Measurements from ENCODE around the gene TMEM217. TPM values are rescaled to one million over a fixed set of nuclear protein-coding genes. Genes with fewer than 3 reads are reported as not detected.

The TMEM217 gene
- polyA plus RNA-seq, 3 donors = 0.09 to 0.29 TPM; not detected in 1

DNA sequence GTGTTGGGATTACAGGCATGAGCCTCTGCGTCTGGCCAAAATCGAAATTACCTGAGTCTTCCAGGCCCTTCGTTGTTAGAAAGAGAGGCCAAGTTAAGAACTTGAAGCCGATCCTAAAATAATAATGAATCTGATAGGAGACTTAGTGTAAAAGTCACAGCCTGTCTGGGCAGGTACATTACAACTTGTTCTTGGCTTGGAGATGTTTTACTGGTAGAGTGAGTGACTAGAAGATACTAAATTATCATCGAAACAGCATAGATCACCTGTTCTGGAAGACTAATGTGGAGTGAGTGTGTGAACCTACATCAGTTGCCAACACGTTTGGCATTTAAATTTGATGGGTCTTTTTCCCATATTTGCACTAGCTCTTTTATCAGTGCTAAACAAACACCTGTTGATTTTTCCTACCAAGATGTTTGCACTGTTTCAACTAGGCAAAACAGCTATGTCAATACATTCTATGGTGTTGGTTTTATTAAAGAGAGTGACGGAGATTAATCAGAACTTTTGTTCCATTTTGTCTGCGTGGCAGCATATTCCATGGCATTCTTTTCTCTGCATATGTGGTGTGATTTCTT lies 4.6 kb upstream of the TMEM217 start:
- WGBS (ENCODE audit: insufficient coverage) = 93% methylated on average over 6 of the region's 8 CpGs
- peaks cover 88% of the 10 kb centered on the region for H3K79me2 ChIP-seq (ENCODE audit: insufficient read depth, low read length)
- no peak overlapping the region for H2AFZ ChIP-seq (ENCODE audit: insufficient read depth, low read depth, low read length, poor library complexity, severe bottlenecking)
- Mint-ChIP-seq H3K36me3 (peaks cover 2 to 13% of the 10 kb centered on the region in 2 donors), H3K4me1 (peaks cover 46% of the 10 kb centered on the region), H3K27me3 (ENCODE audit: low read depth in 3 of 3) (peaks cover 0 to 1% (median 0%) of the 10 kb centered on the region in 3 donors), H3K9me3 (peaks cover 0 to 4% (median 0%) of the 10 kb centered on the region in 7 donors), H3K4me3 (no peak overlapping the region), H3K27ac (no peak overlapping the region)
- H3K36me3 ChIP-seq (replicated peaks in 1 of 2; ENCODE audit: control insufficient read depth in 1 of 2, insufficient read depth in 2 of 2, low read length in 2 of 2) = no peaks in the 10 kb centered on the region
- peaks cover 20 to 23% of the 10 kb centered on the region in 2 donors for H3K4me1 ChIP-seq (ENCODE audit: control insufficient read depth in 1 of 2, insufficient read depth in 2 of 2, low read length in 2 of 2)
- H4K20me1 ChIP-seq (ENCODE audit: insufficient read depth, low read length) = peaks cover 7% of the 10 kb centered on the region
- H3K9ac ChIP-seq (ENCODE audit: insufficient read depth, low read length, poor library complexity, severe bottlenecking) = no peak overlapping the region
- no peaks in the 10 kb centered on the region for H3K27me3 ChIP-seq (ENCODE audit: control insufficient read depth in 2 of 2, insufficient read depth in 2 of 2, low read length in 2 of 2)
- H3K9me3 ChIP-seq (replicated peaks in 1 of 2; ENCODE audit: control insufficient read depth in 1 of 2, insufficient read depth in 1 of 2, low read length in 2 of 2) = no peaks in the 10 kb centered on the region
- H3K4me2 ChIP-seq (replicated peaks; ENCODE audit: extremely low read depth, low read length, poor library complexity, severe bottlenecking) = no peak overlapping the region
- H3K4me3 ChIP-seq (replicated peaks in 1 of 3; ENCODE audit: low read depth in 2 of 3, low read length in 3 of 3) = no peak overlapping the region
- DNase-seq = no peak
- H3K27ac ChIP-seq (ENCODE audit: low read depth in 1 of 2, low read length in 2 of 2) = no peak overlapping the region
- TF ChIP-seq, protein P1, sequence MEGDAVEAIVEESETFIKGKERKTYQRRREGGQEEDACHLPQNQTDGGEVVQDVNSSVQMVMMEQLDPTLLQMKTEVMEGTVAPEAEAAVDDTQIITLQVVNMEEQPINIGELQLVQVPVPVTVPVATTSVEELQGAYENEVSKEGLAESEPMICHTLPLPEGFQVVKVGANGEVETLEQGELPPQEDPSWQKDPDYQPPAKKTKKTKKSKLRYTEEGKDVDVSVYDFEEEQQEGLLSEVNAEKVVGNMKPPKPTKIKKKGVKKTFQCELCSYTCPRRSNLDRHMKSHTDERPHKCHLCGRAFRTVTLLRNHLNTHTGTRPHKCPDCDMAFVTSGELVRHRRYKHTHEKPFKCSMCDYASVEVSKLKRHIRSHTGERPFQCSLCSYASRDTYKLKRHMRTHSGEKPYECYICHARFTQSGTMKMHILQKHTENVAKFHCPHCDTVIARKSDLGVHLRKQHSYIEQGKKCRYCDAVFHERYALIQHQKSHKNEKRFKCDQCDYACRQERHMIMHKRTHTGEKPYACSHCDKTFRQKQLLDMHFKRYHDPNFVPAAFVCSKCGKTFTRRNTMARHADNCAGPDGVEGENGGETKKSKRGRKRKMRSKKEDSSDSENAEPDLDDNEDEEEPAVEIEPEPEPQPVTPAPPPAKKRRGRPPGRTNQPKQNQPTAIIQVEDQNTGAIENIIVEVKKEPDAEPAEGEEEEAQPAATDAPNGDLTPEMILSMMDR (IDR thresholded peaks at IDR 0.05) = no peak
- intact Hi-C loops (cut with micrococcal nuclease) = loop anchor here in 1 of 2 donors (5.0 kb wide), 1 partner anchor 40 kb away; no protein-coding TSS in a partner anchor

GRCh38 chr6:37261198-37261597 lies 3.3 kb upstream of the TMEM217 start:
- no peaks in the 10 kb centered on the region for H3K9me3 ChIP-seq (replicated peaks in 1 of 2; ENCODE audit: control insufficient read depth in 1 of 2, insufficient read depth in 1 of 2, low read length in 2 of 2)
- H3K27me3 ChIP-seq (ENCODE audit: control insufficient read depth in 2 of 2, insufficient read depth in 2 of 2, low read length in 2 of 2) = no peaks in the 10 kb centered on the region
- H4K20me1 ChIP-seq (ENCODE audit: insufficient read depth, low read length) = peaks cover 7% of the 10 kb centered on the region
- no peak overlapping the region for H3K27ac ChIP-seq (ENCODE audit: low read depth in 1 of 2, low read length in 2 of 2)
- Mint-ChIP-seq H3K27me3 (ENCODE audit: low read depth in 3 of 3) (peaks cover 0 to 1% (median 0%) of the 10 kb centered on the region in 3 donors), H3K4me1 (peaks cover 55% of the 10 kb centered on the region), H3K4me3 (no peak overlapping the region), H3K9me3 (peaks cover 0 to under 1% (median 0%) of the 10 kb centered on the region in 7 donors), H3K27ac (no peak overlapping the region), H3K36me3 (peaks cover 1 to 12% of the 10 kb centered on the region in 2 donors)
- TF ChIP-seq, protein P1 (IDR thresholded peaks at IDR 0.05) = no peak
- no peak overlapping the region for H3K9ac ChIP-seq (ENCODE audit: insufficient read depth, low read length, poor library complexity, severe bottlenecking)
- no peak for DNase-seq
- no peak overlapping the region for H2AFZ ChIP-seq (ENCODE audit: insufficient read depth, low read depth, low read length, poor library complexity, severe bottlenecking)
- H3K4me2 ChIP-seq (replicated peaks; ENCODE audit: extremely low read depth, low read length, poor library complexity, severe bottlenecking) = no peak overlapping the region
- no CpG with 5 or more reads among the region's 5 CpGs for WGBS (ENCODE audit: insufficient coverage)
- no peak overlapping the region for H3K4me3 ChIP-seq (replicated peaks in 1 of 3; ENCODE audit: low read depth in 2 of 3, low read length in 3 of 3)
- no peaks in the 10 kb centered on the region for H3K36me3 ChIP-seq (replicated peaks in 1 of 2; ENCODE audit: control insufficient read depth in 1 of 2, insufficient read depth in 2 of 2, low read length in 2 of 2)
- H3K4me1 ChIP-seq (ENCODE audit: control insufficient read depth in 1 of 2, insufficient read depth in 2 of 2, low read length in 2 of 2) = peaks cover 29 to 33% of the 10 kb centered on the region in 2 donors
- intact Hi-C loops (cut with micrococcal nuclease) = loop anchor here in 1 of 2 donors (5.0 kb wide), 1 partner anchor 39 kb away; no protein-coding TSS in a partner anchor
- H3K79me2 ChIP-seq (ENCODE audit: insufficient read depth, low read length) = peaks cover 84% of the 10 kb centered on the region

Measured in CD14-positive monocyte (primary cell).